Astrocyte (in vitro differentiated cells and primary cell): Measurements from ENCODE around the gene KRT79. TPM values are rescaled to one million over a fixed set of nuclear protein-coding genes. Genes with fewer than 3 reads are reported as not detected.
A peak's percentile ranks its signal among the peaks of the same experiment; 100 is the strongest.

Source experiments
- DNase-seq: peaks from one replicate; pipeline ENCODE4 v3.0.0-alpha.2; 2010; ENCODE audit warnings: low read depth
- FAIRE-seq: peaks from 2 replicates; lab custom pipeline; 2011; peaks lifted over from hg19 to GRCh38; lab: Jason Lieb, UNC
- H2AFZ ChIP-seq: 2 replicates; pipeline ENCODE4 v1.6.0; 2012; ENCODE audit warnings: low read depth, low read length, inconsistent platforms
- H3K27ac ChIP-seq: 2 replicates; pipeline ENCODE4 v1.5.1; 2011; ENCODE audit warnings: low read depth, low read length, inconsistent platforms
- H3K27me3 ChIP-seq: 2 replicates; pipeline ENCODE4 v1.6.0; 2011; ENCODE audit warnings: low read length, inconsistent platforms; ENCODE audit not compliant: insufficient read depth
- H3K36me3 ChIP-seq: 2 replicates; pipeline ENCODE4 v1.5.1; 2011; ENCODE audit warnings: low read length, inconsistent platforms; ENCODE audit not compliant: insufficient read depth
- H3K4me1 ChIP-seq: 2 replicates; pipeline ENCODE4 v1.5.1; 2011; ENCODE audit warnings: low read length, inconsistent platforms; ENCODE audit not compliant: insufficient read depth
- H3K4me2 ChIP-seq: 2 replicates; pipeline ENCODE4 v1.6.0; 2012; ENCODE audit warnings: low read length, inconsistent platforms
- H3K4me3 ChIP-seq: 2 replicates; pipeline ENCODE4 v1.5.1; 2011; ENCODE audit warnings: low read depth, mild to moderate bottlenecking, low read length, inconsistent platforms; ENCODE audit not compliant: insufficient read depth
- H3K79me2 ChIP-seq: 2 replicates; pipeline ENCODE4 v1.6.0; 2012; ENCODE audit warnings: mild to moderate bottlenecking, low read length, inconsistent platforms; ENCODE audit not compliant: insufficient read depth
- H3K9ac ChIP-seq: 2 replicates; pipeline ENCODE4 v1.6.0; 2012; ENCODE audit warnings: mild to moderate bottlenecking, low read length, inconsistent platforms
- H3K9me3 ChIP-seq: 2 replicates; pipeline ENCODE4 v1.5.1; 2012; ENCODE audit warnings: low read depth, mild to moderate bottlenecking, low read length, inconsistent platforms; ENCODE audit not compliant: insufficient read depth
- H4K20me1 ChIP-seq: 2 replicates; pipeline ENCODE4 v1.6.0; 2012; ENCODE audit warnings: low read length, inconsistent platforms; ENCODE audit not compliant: insufficient read depth
- H3K27ac Mint-ChIP-seq: one replicate; pipeline ENCODE4 v1.8.0; 2021; ENCODE audit warnings: mild to moderate bottlenecking, mixed read lengths; ENCODE audit not compliant: unreplicated experiment
- H3K27me3 Mint-ChIP-seq: one replicate; pipeline ENCODE4 v1.8.0; 2021; ENCODE audit warnings: low read depth, mixed read lengths; ENCODE audit not compliant: unreplicated experiment
- H3K36me3 Mint-ChIP-seq: one replicate; pipeline ENCODE4 v1.8.0; 2021; ENCODE audit warnings: low read depth, mixed read lengths; ENCODE audit not compliant: unreplicated experiment
- H3K4me1 Mint-ChIP-seq: one replicate; pipeline ENCODE4 v1.8.0; 2021; ENCODE audit warnings: low read depth, mixed read lengths; ENCODE audit not compliant: unreplicated experiment
- H3K4me3 Mint-ChIP-seq: one replicate; pipeline ENCODE4 v1.8.0; 2021; ENCODE audit warnings: mild to moderate bottlenecking, moderate library complexity, mixed read lengths; ENCODE audit not compliant: unreplicated experiment
- H3K9me3 Mint-ChIP-seq: one replicate; pipeline ENCODE4 v1.8.0; 2021; ENCODE audit warnings: mild to moderate bottlenecking, mixed read lengths; ENCODE audit not compliant: unreplicated experiment
- EZH2 ChIP-seq: IDR thresholded peaks from 2 replicates; pipeline ENCODE4 v1.6.1; 2012; ENCODE audit warnings: mild to moderate bottlenecking, low read length, inconsistent platforms; ENCODE audit not compliant: insufficient read depth
- total RNA-seq: library from RNA; stranded (reverse); gene quantifications from 2 replicates; pipeline ENCODE4 v1.2.1, GENCODE V29; 2021
- TF ChIP-seq, protein P1 (sequence below): IDR thresholded peaks from 2 replicates; pipeline ENCODE4 v1.5.1; 2011; ENCODE audit warnings: low read depth, mild to moderate bottlenecking, inconsistent platforms, low read length, moderate library complexity; ENCODE audit not compliant: insufficient read depth

KRT79 gene
- total RNA-seq, 1 donor from 2014 or later: 0.50 TPM

DNA sequence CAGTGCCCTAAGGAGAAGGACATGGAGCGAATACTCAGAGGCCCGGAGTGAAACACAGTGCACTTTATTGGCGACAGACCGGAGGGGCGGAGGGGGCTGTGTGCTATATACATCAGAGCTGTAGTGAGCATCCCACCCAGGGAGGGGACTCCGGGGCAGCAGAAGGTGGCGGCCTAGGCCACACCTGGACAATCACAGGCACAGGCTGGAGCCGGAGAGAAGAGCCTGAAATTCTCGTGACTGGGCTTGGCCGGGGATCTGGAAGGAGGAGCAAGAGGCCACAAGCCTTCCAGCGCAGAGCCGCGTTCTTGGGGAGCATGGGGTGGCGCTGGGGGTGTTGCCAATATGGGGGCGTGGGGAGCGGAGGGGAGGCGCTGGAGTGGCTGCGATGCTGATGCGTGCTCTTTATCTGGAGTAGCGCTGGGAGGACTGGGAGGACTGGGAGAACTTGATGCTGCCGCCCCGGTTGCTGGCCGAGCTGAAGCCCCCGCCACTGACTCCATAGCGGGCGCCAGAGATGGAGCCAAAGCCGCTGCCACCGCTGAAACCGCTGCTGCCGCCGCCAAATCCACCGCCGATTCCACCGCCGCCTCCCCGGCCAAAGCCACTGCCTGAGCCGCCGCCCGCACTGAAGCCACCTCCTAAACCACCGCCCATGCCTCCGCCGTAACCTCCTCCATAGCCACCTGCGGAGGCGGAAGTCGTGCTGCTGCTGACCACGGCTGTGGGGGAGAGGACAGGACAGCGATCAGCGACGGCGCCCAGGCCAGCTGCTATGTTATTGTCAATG lies 44.3 kb downstream of the KRT79 start:
- H3K36me3 ChIP-seq: no peaks in the 10 kb centered on the region
- H3K27ac ChIP-seq: no peak overlapping the region
- no peak overlapping the region for H3K4me3 ChIP-seq
- peak; percentile 67 for TF ChIP-seq EZH2
- TF ChIP-seq, protein P1, sequence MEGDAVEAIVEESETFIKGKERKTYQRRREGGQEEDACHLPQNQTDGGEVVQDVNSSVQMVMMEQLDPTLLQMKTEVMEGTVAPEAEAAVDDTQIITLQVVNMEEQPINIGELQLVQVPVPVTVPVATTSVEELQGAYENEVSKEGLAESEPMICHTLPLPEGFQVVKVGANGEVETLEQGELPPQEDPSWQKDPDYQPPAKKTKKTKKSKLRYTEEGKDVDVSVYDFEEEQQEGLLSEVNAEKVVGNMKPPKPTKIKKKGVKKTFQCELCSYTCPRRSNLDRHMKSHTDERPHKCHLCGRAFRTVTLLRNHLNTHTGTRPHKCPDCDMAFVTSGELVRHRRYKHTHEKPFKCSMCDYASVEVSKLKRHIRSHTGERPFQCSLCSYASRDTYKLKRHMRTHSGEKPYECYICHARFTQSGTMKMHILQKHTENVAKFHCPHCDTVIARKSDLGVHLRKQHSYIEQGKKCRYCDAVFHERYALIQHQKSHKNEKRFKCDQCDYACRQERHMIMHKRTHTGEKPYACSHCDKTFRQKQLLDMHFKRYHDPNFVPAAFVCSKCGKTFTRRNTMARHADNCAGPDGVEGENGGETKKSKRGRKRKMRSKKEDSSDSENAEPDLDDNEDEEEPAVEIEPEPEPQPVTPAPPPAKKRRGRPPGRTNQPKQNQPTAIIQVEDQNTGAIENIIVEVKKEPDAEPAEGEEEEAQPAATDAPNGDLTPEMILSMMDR: no peak
- Mint-ChIP-seq H3K27me3 (peaks cover 71% of the 10 kb centered on the region), H3K4me3 (no peak overlapping the region), H3K36me3 (peaks cover 7% of the 10 kb centered on the region), H3K9me3 (peaks cover 13% of the 10 kb centered on the region), H3K27ac (no peak overlapping the region), H3K4me1 (peaks cover 10% of the 10 kb centered on the region)
- H3K9ac ChIP-seq: no peak overlapping the region
- no peak for FAIRE-seq
- H3K27me3 ChIP-seq: peaks cover 55% of the 10 kb centered on the region
- H3K4me2 ChIP-seq: peak overlapping the region; percentile 71
- H3K4me1 ChIP-seq: peaks cover 6% of the 10 kb centered on the region
- no peak for DNase-seq
- no peaks in the 10 kb centered on the region for H4K20me1 ChIP-seq
- H3K9me3 ChIP-seq: no peaks in the 10 kb centered on the region
- peak overlapping the region; percentile 73 for H2AFZ ChIP-seq
- no peaks in the 10 kb centered on the region for H3K79me2 ChIP-seq

GRCh38 chr12:52788876-52789636 lies 45.1 kb downstream of the KRT79 start:
- H3K27me3 ChIP-seq: peaks cover 56% of the 10 kb centered on the region
- H3K4me2 ChIP-seq: no peak overlapping the region
- Mint-ChIP-seq H3K4me3 (no peak overlapping the region), H3K27ac (no peak overlapping the region), H3K4me1 (peaks cover 3% of the 10 kb centered on the region), H3K36me3 (peaks cover 7% of the 10 kb centered on the region), H3K9me3 (peaks cover 13% of the 10 kb centered on the region), H3K27me3 (peaks cover 71% of the 10 kb centered on the region)
- no peak for TF ChIP-seq EZH2
- TF ChIP-seq, protein P1: no peak
- H2AFZ ChIP-seq: no peak overlapping the region
- no peaks in the 10 kb centered on the region for H4K20me1 ChIP-seq
- H3K4me1 ChIP-seq: peaks cover 3% of the 10 kb centered on the region
- no peak overlapping the region for H3K9ac ChIP-seq
- H3K27ac ChIP-seq: no peak overlapping the region
- H3K4me3 ChIP-seq: no peak overlapping the region
- DNase-seq: no peak
- no peaks in the 10 kb centered on the region for H3K36me3 ChIP-seq
- H3K9me3 ChIP-seq: no peaks in the 10 kb centered on the region
- no peaks in the 10 kb centered on the region for H3K79me2 ChIP-seq
- FAIRE-seq: no peak
